ENCODE data around the gene DMBT1.

The DMBT1 gene

DNA sequence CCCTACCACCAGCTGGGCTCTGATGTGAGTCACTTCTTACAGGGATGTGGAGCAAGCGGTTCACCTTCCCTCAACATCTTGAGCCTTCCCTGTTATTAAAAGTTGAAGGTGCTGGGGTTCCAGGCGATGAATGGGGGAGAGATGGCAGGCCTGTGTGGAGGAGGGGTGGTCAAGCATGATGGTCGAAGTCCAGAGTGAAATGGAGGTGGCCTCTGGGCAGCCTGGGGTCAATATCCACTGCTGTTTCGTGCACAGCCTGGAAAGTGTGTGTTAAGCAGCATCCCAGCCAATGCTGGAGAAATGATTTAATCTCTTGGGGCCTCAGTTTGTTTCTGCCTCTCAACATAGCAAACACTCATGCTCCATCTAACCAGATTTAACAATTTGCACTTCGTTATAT lies 33.7 kb upstream of the DMBT1 start:
- TF ChIP-seq, protein P1, sequence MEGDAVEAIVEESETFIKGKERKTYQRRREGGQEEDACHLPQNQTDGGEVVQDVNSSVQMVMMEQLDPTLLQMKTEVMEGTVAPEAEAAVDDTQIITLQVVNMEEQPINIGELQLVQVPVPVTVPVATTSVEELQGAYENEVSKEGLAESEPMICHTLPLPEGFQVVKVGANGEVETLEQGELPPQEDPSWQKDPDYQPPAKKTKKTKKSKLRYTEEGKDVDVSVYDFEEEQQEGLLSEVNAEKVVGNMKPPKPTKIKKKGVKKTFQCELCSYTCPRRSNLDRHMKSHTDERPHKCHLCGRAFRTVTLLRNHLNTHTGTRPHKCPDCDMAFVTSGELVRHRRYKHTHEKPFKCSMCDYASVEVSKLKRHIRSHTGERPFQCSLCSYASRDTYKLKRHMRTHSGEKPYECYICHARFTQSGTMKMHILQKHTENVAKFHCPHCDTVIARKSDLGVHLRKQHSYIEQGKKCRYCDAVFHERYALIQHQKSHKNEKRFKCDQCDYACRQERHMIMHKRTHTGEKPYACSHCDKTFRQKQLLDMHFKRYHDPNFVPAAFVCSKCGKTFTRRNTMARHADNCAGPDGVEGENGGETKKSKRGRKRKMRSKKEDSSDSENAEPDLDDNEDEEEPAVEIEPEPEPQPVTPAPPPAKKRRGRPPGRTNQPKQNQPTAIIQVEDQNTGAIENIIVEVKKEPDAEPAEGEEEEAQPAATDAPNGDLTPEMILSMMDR (IDR thresholded peaks at IDR 0.05) = no peak
- DNase-seq = no peak
- Mint-ChIP-seq H3K4me1 (peaks cover 16% of the 10 kb centered on the region), H3K27me3 (ENCODE audit: low read depth, poor library complexity) (peaks cover 35% of the 10 kb centered on the region), H3K36me3 (ENCODE audit: low read depth) (no peaks in the 10 kb centered on the region), H3K27ac (no peak overlapping the region), H3K9me3 (peaks cover 10% of the 10 kb centered on the region), H3K4me3 (no peak overlapping the region)

DNA sequence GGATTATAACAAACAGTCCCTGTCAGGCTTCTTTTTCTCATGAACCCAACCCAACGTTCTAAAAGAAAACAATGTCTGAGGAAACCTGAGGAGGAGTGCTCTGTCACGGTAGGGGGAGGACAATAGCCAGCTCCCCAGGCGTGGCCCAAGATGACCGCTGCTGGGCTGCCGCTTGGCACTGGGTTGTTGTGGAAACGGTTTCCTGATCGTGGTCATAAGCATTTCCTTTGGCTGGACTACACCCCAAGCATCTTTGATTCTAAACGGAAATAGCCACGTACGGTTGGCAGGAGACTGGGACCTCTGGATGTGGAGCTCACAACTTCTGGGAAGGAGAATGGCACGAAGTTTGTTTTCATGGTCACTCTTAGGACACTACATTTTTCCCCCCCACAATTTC lies 30.4 kb upstream of the DMBT1 start:
- Mint-ChIP-seq H3K36me3 (ENCODE audit: low read depth) (no peaks in the 10 kb centered on the region), H3K27ac (no peak overlapping the region), H3K4me3 (no peak overlapping the region), H3K27me3 (ENCODE audit: low read depth, poor library complexity) (peaks cover 27% of the 10 kb centered on the region), H3K9me3 (peaks cover 7% of the 10 kb centered on the region), H3K4me1 (peaks cover 16% of the 10 kb centered on the region)
- TF ChIP-seq, protein P1 (IDR thresholded peaks at IDR 0.05) = no peak
- DNase-seq = no peak

DNA sequence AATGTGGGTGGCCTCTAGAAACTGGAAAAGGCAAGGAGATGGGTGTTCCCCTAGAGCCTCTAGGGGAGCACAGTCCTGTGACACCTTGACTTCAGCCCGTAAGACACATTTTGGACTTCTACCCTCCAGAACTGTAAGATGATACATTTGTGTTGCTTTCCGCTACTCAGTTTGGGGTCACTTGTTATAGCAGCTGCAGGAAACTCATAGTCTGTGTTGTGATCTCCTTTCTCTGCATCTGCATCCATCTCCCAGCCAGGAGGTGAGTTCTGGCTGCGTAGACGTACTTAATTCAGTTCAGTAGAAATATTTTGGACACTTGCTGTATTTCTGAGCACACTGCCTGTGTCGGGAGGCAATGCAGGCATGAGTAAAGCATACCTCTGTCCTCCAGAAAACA lies 29.3 kb upstream of the DMBT1 start:
- Mint-ChIP-seq H3K4me3 (no peak overlapping the region), H3K27ac (no peak overlapping the region), H3K27me3 (ENCODE audit: low read depth, poor library complexity) (peaks cover 34% of the 10 kb centered on the region), H3K36me3 (ENCODE audit: low read depth) (no peaks in the 10 kb centered on the region), H3K9me3 (peaks cover 11% of the 10 kb centered on the region), H3K4me1 (peaks cover 15% of the 10 kb centered on the region)
- no peak for DNase-seq
- TF ChIP-seq, protein P1 (IDR thresholded peaks at IDR 0.05) = no peak

DNA sequence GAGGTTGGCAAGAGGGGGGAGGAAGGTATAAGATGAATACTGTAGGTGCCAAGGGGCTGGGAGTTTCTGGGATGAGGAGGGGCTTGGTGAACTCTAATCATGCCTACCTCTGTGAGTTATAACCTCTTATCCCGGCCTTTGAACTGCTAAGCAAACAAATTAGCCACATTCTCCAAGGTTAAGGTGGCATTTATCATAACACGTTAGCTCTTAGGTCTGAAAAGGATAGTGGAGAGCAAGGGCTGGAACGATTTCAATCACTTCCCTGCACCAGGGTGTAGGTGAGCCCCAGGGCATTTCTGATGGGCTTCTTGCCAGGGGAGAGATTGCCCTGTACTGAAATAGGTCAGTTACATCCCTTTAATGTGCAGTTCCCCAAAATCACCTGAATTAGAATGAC lies 28.6 kb upstream of the DMBT1 start:
- H3K4me3 Mint-ChIP-seq = no peak overlapping the region
- H3K9me3 Mint-ChIP-seq = peaks cover 18% of the 10 kb centered on the region
- TF ChIP-seq, protein P1 (IDR thresholded peaks at IDR 0.05) = no peak
- H3K4me1 Mint-ChIP-seq = peaks cover 8% of the 10 kb centered on the region
- H3K27ac Mint-ChIP-seq = no peak overlapping the region
- H3K27me3 Mint-ChIP-seq (ENCODE audit: low read depth, poor library complexity) = peaks cover 34% of the 10 kb centered on the region
- no peaks in the 10 kb centered on the region for H3K36me3 Mint-ChIP-seq (ENCODE audit: low read depth)
- no peak for DNase-seq

DNA sequence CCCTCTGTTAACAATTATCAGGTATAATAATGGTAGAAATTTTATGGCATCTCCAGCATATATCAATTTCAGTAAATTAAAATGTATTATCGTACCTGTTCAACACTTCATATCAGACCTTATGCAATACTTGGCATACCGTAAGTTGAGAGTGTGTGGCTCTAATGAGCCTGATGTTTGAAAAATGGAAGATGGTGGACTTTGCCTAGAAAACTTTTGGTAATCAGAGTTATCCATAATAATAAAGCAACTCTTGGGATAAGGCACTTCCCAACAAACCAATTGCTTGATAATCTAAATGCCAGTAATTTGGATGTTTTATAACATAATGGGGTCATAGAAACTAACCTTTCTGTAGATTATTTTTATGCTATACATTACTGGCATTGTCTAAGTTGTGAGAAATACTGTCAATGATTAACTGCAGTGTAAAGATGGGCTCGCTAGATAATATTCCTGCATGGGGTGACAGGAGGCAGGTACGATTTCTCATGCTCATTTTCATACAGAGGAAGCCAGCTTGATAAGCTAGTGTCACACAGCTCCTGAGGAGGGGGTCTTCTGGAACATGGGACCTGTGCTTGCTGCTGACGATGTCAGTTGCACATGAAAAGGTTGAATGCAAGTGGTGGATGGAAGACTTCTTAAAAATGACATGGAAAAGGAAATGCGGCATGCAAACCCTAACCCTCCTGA lies 27.8 kb upstream of the DMBT1 start:
- Mint-ChIP-seq H3K36me3 (ENCODE audit: low read depth) (no peaks in the 10 kb centered on the region), H3K4me3 (no peak overlapping the region), H3K9me3 (peaks cover 21% of the 10 kb centered on the region), H3K27ac (no peak overlapping the region), H3K27me3 (ENCODE audit: low read depth, poor library complexity) (peaks cover 34% of the 10 kb centered on the region), H3K4me1 (peaks cover 3% of the 10 kb centered on the region)
- TF ChIP-seq, protein P1 (IDR thresholded peaks at IDR 0.05) = no peak
- no peak for DNase-seq

DNA sequence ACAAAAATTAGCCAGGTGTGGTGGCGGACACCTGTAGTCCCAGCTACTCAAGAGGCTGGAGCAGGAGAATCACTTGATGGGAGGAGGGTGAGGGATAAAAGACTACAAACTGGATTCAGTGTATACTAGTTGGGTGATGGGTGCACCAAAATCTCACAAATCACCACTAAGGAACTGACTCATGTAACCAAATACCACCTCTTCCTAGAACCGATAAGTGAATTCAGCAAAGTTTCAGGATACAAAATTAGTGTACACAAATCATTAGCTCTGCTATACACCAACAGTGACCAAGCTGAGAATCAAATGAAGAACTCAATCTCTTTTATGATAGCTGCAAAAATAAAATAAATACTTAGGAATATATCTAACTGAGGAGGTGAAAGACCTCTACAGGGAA lies 23.0 kb upstream of the DMBT1 start:
- H3K27ac Mint-ChIP-seq = no peak overlapping the region
- no peaks in the 10 kb centered on the region for H3K36me3 Mint-ChIP-seq (ENCODE audit: low read depth)
- peaks cover 17% of the 10 kb centered on the region for H3K9me3 Mint-ChIP-seq
- no peak for DNase-seq
- TF ChIP-seq, protein P1 (IDR thresholded peaks at IDR 0.05) = no peak
- H3K4me1 Mint-ChIP-seq = no peaks in the 10 kb centered on the region
- H3K4me3 Mint-ChIP-seq = no peak overlapping the region
- H3K27me3 Mint-ChIP-seq (ENCODE audit: low read depth, poor library complexity) = peaks cover 33% of the 10 kb centered on the region

All from nephron progenitor cell (in vitro differentiated cells).